ENCODE data around the gene LTBP4.

LTBP4 gene

GRCh38 chr19:40671404-40671803 lies 70.2 kb downstream of the LTBP4 start:
- no peak for DNase-seq

GRCh38 chr19:40672038-40672437 lies 70.9 kb downstream of the LTBP4 start:
- no peak for DNase-seq

GRCh38 chr19:40672573-40673299 lies 71.6 kb downstream of the LTBP4 start:
- DNase-seq: no peak

GRCh38 chr19:40673397-40673796 lies 72.2 kb downstream of the LTBP4 start:
- DNase-seq: no peak

DNA sequence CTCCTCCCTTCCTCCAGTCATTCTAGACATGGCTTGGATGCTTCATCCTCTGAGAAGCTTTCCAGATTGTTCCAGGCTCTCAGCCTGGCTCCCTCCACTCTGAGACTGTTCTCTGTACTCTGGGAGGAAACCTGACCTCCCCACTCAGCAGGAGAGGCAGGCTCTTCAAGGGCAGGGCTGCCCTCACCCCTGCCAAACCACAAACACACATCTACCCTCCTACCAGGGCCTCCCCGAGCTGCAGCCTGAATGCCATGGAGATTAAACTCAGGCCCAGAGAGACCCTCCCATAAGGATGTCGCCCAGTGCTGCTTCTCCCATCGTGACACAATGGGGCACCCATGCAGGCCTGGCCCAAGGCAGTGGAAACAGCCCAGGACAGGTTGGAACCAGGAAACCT lies 73.1 kb downstream of the LTBP4 start:
- DNase-seq: no peak

GRCh38 chr19:40677156-40677555 lies 76.0 kb downstream of the LTBP4 start:
- DNase-seq: no peak
